T-helper 17 cell (primary cell): Measurements from ENCODE around the gene SLC4A1. TPM values are rescaled to one million over a fixed set of nuclear protein-coding genes. Genes with fewer than 3 reads are reported as not detected.
"Not testable (repeated sequence)": the region's sequence is repeated elsewhere in the genome, so short reads cannot be mapped to it uniquely, and the experiment has no call there.

Experiments used
- ATAC-seq: fragments of 150-1000 bp; cut with Tn5 transposase; 2 replicates; pipeline ENCODE4 v1.10.0; 2021; ENCODE audit warnings: mild to moderate bottlenecking, moderate library complexity
- DNase-seq, 3 donors: peaks; one replicate each; pipeline versions ENCODE4 v3.0.0 to v3.0.0-alpha.2; 2020 to 2021
- H3K9me3 ChIP-seq: one replicate; pipeline ENCODE4 v1.7.0; 2013; ENCODE audit warnings: low read length, mild to moderate bottlenecking; ENCODE audit not compliant: control insufficient read depth, poor library complexity, severe bottlenecking
- H3K27ac Mint-ChIP-seq: one replicate; pipeline ENCODE4 v1.8.0; 2022; ENCODE audit warnings: mild to moderate bottlenecking, moderate library complexity, mixed read lengths
- H3K27me3 Mint-ChIP-seq: one replicate; pipeline ENCODE4 v1.8.0; 2022; ENCODE audit warnings: mixed read lengths
- H3K36me3 Mint-ChIP-seq: one replicate; pipeline ENCODE4 v1.8.0; 2022; ENCODE audit warnings: low read depth, mixed read lengths
- H3K4me1 Mint-ChIP-seq: one replicate; pipeline ENCODE4 v1.8.0; 2022; ENCODE audit warnings: mild to moderate bottlenecking, mixed read lengths
- H3K4me3 Mint-ChIP-seq: one replicate; pipeline ENCODE4 v1.8.0; 2022; ENCODE audit warnings: mild to moderate bottlenecking, moderate library complexity, mixed read lengths
- total RNA-seq, 4 donors: library from RNA in 2 of 4; stranded (reverse) in 2 of 4; gene quantifications; one replicate each; pipeline ENCODE4 v1.2.3 and lab custom pipeline; 2022 to 2026

The SLC4A1 gene
- total RNA-seq, 2 donors from 2014 or later, result not detected

- not testable (repeated sequence) for H3K27me3 Mint-ChIP-seq, H3K27ac Mint-ChIP-seq, ATAC-seq, H3K36me3 Mint-ChIP-seq, H3K4me1 Mint-ChIP-seq, H3K4me3 Mint-ChIP-seq, DNase-seq, H3K9me3 ChIP-seq
These were observed 30.0 kb downstream of the SLC4A1 start for GRCh38 chr17:44237886-44238285.

- Mint-ChIP-seq H3K4me3 (no peak overlapping the region), H3K4me1 (peaks cover 6% of the 10 kb centered on the region), H3K27me3 (peaks cover 5% of the 10 kb centered on the region), H3K36me3 (no peaks in the 10 kb centered on the region), H3K27ac (no peak overlapping the region)
- DNase-seq, result no peak
- no peak for ATAC-seq
- H3K9me3 ChIP-seq, result no peaks in the 10 kb centered on the region
These were observed 31.4 kb downstream of the SLC4A1 start for GRCh38 chr17:44236444-44236991.

- no peak for DNase-seq
These were observed 32.4 kb downstream of the SLC4A1 start for GRCh38 chr17:44235583-44235936.

GRCh38 chr17:44233582-44233981 lies 34.4 kb downstream of the SLC4A1 start:
- H3K27ac Mint-ChIP-seq, result no peak overlapping the region
- DNase-seq (no peak), ATAC-seq (no peak)
- no peaks in the 10 kb centered on the region for H3K9me3 ChIP-seq
- H3K4me1 Mint-ChIP-seq, result peaks cover 6% of the 10 kb centered on the region
- H3K27me3 Mint-ChIP-seq, result peaks cover 5% of the 10 kb centered on the region
- no peak overlapping the region for H3K4me3 Mint-ChIP-seq
- no peaks in the 10 kb centered on the region for H3K36me3 Mint-ChIP-seq

More at GRCh38 chr17:44235583-44235936, 32.4 kb downstream of the SLC4A1 start:
- Mint-ChIP-seq H3K4me1 (peaks cover 6% of the 10 kb centered on the region), H3K27ac (no peak overlapping the region), H3K4me3 (no peak overlapping the region), H3K27me3 (peaks cover 5% of the 10 kb centered on the region), H3K36me3 (no peaks in the 10 kb centered on the region)
- ATAC-seq, result no peak
- H3K9me3 ChIP-seq, result no peaks in the 10 kb centered on the region

GRCh38 chr17:44232061-44232460 lies 35.9 kb downstream of the SLC4A1 start:
- peak overlapping the region; percentile 34 for H3K27ac Mint-ChIP-seq
- H3K9me3 ChIP-seq, result no peaks in the 10 kb centered on the region
- peaks cover 6% of the 10 kb centered on the region for H3K4me1 Mint-ChIP-seq
- DNase-seq (no peak), ATAC-seq (no peak)
- H3K36me3 Mint-ChIP-seq, result no peaks in the 10 kb centered on the region
- peaks cover 5% of the 10 kb centered on the region for H3K27me3 Mint-ChIP-seq
- no peak overlapping the region for H3K4me3 Mint-ChIP-seq

- no peak overlapping the region for H3K4me3 Mint-ChIP-seq
- H3K9me3 ChIP-seq, result no peaks in the 10 kb centered on the region
- DNase-seq, result no peak
- H3K36me3 Mint-ChIP-seq, result no peaks in the 10 kb centered on the region
- peaks cover 5% of the 10 kb centered on the region for H3K4me1 Mint-ChIP-seq
- no peak overlapping the region for H3K27ac Mint-ChIP-seq
- peaks cover 1% of the 10 kb centered on the region for H3K27me3 Mint-ChIP-seq
- no peak for ATAC-seq
These were observed 37.8 kb downstream of the SLC4A1 start for GRCh38 chr17:44230140-44230539.

- H3K9me3 ChIP-seq, result no peaks in the 10 kb centered on the region
- DNase-seq (no peak), ATAC-seq (no peak)
- no peaks in the 10 kb centered on the region for H3K27me3 Mint-ChIP-seq
- no peaks in the 10 kb centered on the region for H3K36me3 Mint-ChIP-seq
- no peak overlapping the region for H3K4me3 Mint-ChIP-seq
- H3K27ac Mint-ChIP-seq, result no peak overlapping the region
- H3K4me1 Mint-ChIP-seq, result no peaks in the 10 kb centered on the region
These were observed 38.8 kb downstream of the SLC4A1 start for GRCh38 chr17:44229090-44229489.

GRCh38 chr17:44223541-44224071 lies 44.3 kb downstream of the SLC4A1 start:
- H3K4me3 Mint-ChIP-seq, result peak overlapping the region; percentile 49
- no peak overlapping the region for H3K27ac Mint-ChIP-seq
- DNase-seq (no peak), ATAC-seq (no peak)
- H3K4me1 Mint-ChIP-seq, result peaks cover 13% of the 10 kb centered on the region
- peaks cover 3% of the 10 kb centered on the region for H3K36me3 Mint-ChIP-seq
- no peaks in the 10 kb centered on the region for H3K9me3 ChIP-seq
- H3K27me3 Mint-ChIP-seq, result no peaks in the 10 kb centered on the region

- peak overlapping the region; percentile 99 for H3K4me3 Mint-ChIP-seq
- peak overlapping the region; percentile 93 for H3K27ac Mint-ChIP-seq
- ATAC-seq, result no peak
- DNase-seq, result peak in 2 of 3 donors; percentile 25 to 34
- H3K9me3 ChIP-seq, result no peaks in the 10 kb centered on the region
- H3K4me1 Mint-ChIP-seq, result peaks cover 17% of the 10 kb centered on the region
- peaks cover 3% of the 10 kb centered on the region for H3K36me3 Mint-ChIP-seq
- H3K27me3 Mint-ChIP-seq, result no peaks in the 10 kb centered on the region
These were observed 45.6 kb downstream of the SLC4A1 start for GRCh38 chr17:44222112-44222869.

GRCh38 chr17:44221862-44222111 lies 46.1 kb downstream of the SLC4A1 start:
- no peaks in the 10 kb centered on the region for H3K27me3 Mint-ChIP-seq
- DNase-seq, result no peak

GRCh38 chr17:44221084-44221861 lies 46.7 kb downstream of the SLC4A1 start:
- Mint-ChIP-seq H3K4me1 (peaks cover 26% of the 10 kb centered on the region), H3K4me3 (peak overlapping the region; percentile 99), H3K27ac (peak overlapping the region; percentile 93), H3K27me3 (no peaks in the 10 kb centered on the region), H3K36me3 (peaks cover 7% of the 10 kb centered on the region)
- H3K9me3 ChIP-seq, result no peaks in the 10 kb centered on the region
- DNase-seq (peak; percentile 43 to 53 (median 48)), ATAC-seq (peak; percentile 33)

More at GRCh38 chr17:44221862-44222111, 46.1 kb downstream of the SLC4A1 start:
- Mint-ChIP-seq H3K27ac (peak overlapping the region; percentile 93), H3K4me3 (peak overlapping the region; percentile 99), H3K36me3 (peaks cover 4% of the 10 kb centered on the region), H3K4me1 (peaks cover 21% of the 10 kb centered on the region)
- no peak for ATAC-seq
- no peaks in the 10 kb centered on the region for H3K9me3 ChIP-seq

- Mint-ChIP-seq H3K27ac (peak overlapping the region; percentile 93), H3K27me3 (no peaks in the 10 kb centered on the region), H3K4me1 (peaks cover 35% of the 10 kb centered on the region), H3K36me3 (peaks cover 9% of the 10 kb centered on the region), H3K4me3 (peak overlapping the region; percentile 99)
- ATAC-seq, result peak; percentile 42
- DNase-seq, result peak; percentile 46 to 47 (median 47)
- H3K9me3 ChIP-seq, result no peaks in the 10 kb centered on the region
These were observed 47.5 kb downstream of the SLC4A1 start for GRCh38 chr17:44220213-44221083.
